CD14-positive monocyte (primary cell): ENCODE data around the gene IGF1R. TPM values are rescaled to one million over a fixed set of nuclear protein-coding genes. Genes with fewer than 3 reads are reported as not detected.
A peak's percentile ranks its signal among the peaks of the same experiment; 100 is the strongest.

Experiments
- DNase-seq, 3 donors: peaks; one replicate each; pipeline ENCODE4 v3.0.0-alpha.2; 2011 to 2022
- H2AFZ ChIP-seq: 2 replicates; pipeline ENCODE4 v1.6.0; 2012; ENCODE audit warnings: mild to moderate bottlenecking, low read depth, low read length, inconsistent platforms; ENCODE audit not compliant: insufficient read depth, poor library complexity, severe bottlenecking
- H3K27ac ChIP-seq, 2 donors: 1 replicate in 1 of 2; 2 replicates in 1 of 2; pipeline ENCODE4 v1.5.1; 2012 to 2013; ENCODE audit warnings: low read length in 2 of 2, control low read depth in 1 of 2, inconsistent platforms in 1 of 2, low read depth in 1 of 2, mild to moderate bottlenecking in 1 of 2
- H3K27me3 ChIP-seq, 2 donors: one replicate each; pipeline versions ENCODE4 v1.6.0 to v1.6.1; 2011 to 2013; ENCODE audit warnings: low read length in 2 of 2; ENCODE audit not compliant: control insufficient read depth in 2 of 2, insufficient read depth in 2 of 2
- H3K36me3 ChIP-seq, 2 donors: replicated peaks in 1 of 2; 1 replicate in 1 of 2; 2 replicates in 1 of 2; pipeline versions ENCODE4 v1.5.1 to v1.6.1; 2012 to 2013; ENCODE audit warnings: low read length in 2 of 2, control low read depth in 1 of 2, inconsistent platforms in 1 of 2, mild to moderate bottlenecking in 1 of 2; ENCODE audit not compliant: insufficient read depth in 2 of 2, control insufficient read depth in 1 of 2
- H3K4me1 ChIP-seq, 2 donors: 1 replicate in 1 of 2; 2 replicates in 1 of 2; pipeline versions ENCODE4 v1.5.1 to v1.6.1; 2012 to 2013; ENCODE audit warnings: low read length in 2 of 2, control low read depth in 1 of 2, inconsistent platforms in 1 of 2, mild to moderate bottlenecking in 1 of 2, moderate library complexity in 1 of 2; ENCODE audit not compliant: insufficient read depth in 2 of 2, control insufficient read depth in 1 of 2
- H3K4me2 ChIP-seq: replicated peaks from 2 replicates; pipeline ENCODE3; 2012; ENCODE audit warnings: low read length, moderate library complexity, mild to moderate bottlenecking; ENCODE audit not compliant: poor library complexity, severe bottlenecking; ENCODE audit errors: extremely low read depth
- H3K4me3 ChIP-seq, 3 experiments: fragments of 200-600 bp in 1 of 3; sonication (generic) in 1 of 3; replicated peaks in 1 of 3; 1 replicate in 2 of 3; 2 replicates in 1 of 3; pipeline ENCODE4 v1.5.1; 2011 to 2013; ENCODE audit warnings: low read length in 3 of 3, mild to moderate bottlenecking in 3 of 3, control low read depth in 2 of 3, low read depth in 2 of 3, inconsistent platforms in 1 of 3, moderate library complexity in 1 of 3
- H3K79me2 ChIP-seq: 2 replicates; pipeline ENCODE4 v1.6.0; 2012; ENCODE audit warnings: mild to moderate bottlenecking, control low read depth, inconsistent platforms, low read length, moderate library complexity; ENCODE audit not compliant: insufficient read depth
- H3K9ac ChIP-seq: 2 replicates; pipeline ENCODE4 v1.6.0; 2017; ENCODE audit warnings: low read length, mild to moderate bottlenecking; ENCODE audit not compliant: insufficient read depth, poor library complexity, severe bottlenecking
- H3K9me3 ChIP-seq, 2 donors: replicated peaks in 1 of 2; 1 replicate in 1 of 2; 2 replicates in 1 of 2; pipeline versions ENCODE4 v1.5.1 to v1.6.1; 2012 to 2013; ENCODE audit warnings: low read length in 2 of 2, control low read depth in 1 of 2; ENCODE audit not compliant: control insufficient read depth in 1 of 2, insufficient read depth in 1 of 2
- H4K20me1 ChIP-seq: 2 replicates; pipeline ENCODE4 v1.6.0; 2012; ENCODE audit warnings: mild to moderate bottlenecking, low read length, control low read depth, moderate library complexity; ENCODE audit not compliant: insufficient read depth
- H3K27ac Mint-ChIP-seq, 7 donors: one replicate each; pipeline ENCODE4 v1.8.0; 2020; ENCODE audit warnings: mild to moderate bottlenecking in 7 of 7, mixed read lengths in 7 of 7, moderate library complexity in 6 of 7, inconsistent platforms in 2 of 7
- H3K27me3 Mint-ChIP-seq, 3 donors: one replicate each; pipeline ENCODE4 v1.8.0; 2021 to 2022; ENCODE audit warnings: low read depth in 3 of 3, mild to moderate bottlenecking in 3 of 3, mixed read lengths in 3 of 3, moderate library complexity in 3 of 3, inconsistent platforms in 1 of 3
- H3K36me3 Mint-ChIP-seq, 2 donors: one replicate each; pipeline ENCODE4 v1.8.0; 2020; ENCODE audit warnings: mixed read lengths in 2 of 2, inconsistent platforms in 1 of 2, mild to moderate bottlenecking in 1 of 2
- H3K4me1 Mint-ChIP-seq: one replicate; pipeline ENCODE4 v1.8.0; 2020; ENCODE audit warnings: mild to moderate bottlenecking, mixed read lengths
- H3K4me3 Mint-ChIP-seq, 2 donors: one replicate each; pipeline ENCODE4 v1.8.0; 2020; ENCODE audit warnings: mild to moderate bottlenecking in 2 of 2, mixed read lengths in 2 of 2, moderate library complexity in 1 of 2
- H3K9me3 Mint-ChIP-seq, 7 donors: one replicate each; pipeline ENCODE4 v1.8.0; 2020 to 2022; ENCODE audit warnings: mixed read lengths in 7 of 7, mild to moderate bottlenecking in 6 of 7, moderate library complexity in 6 of 7, inconsistent platforms in 2 of 7
- CTCF ChIP-seq: fragments of 200-600 bp; IDR thresholded peaks from one replicate; pipeline ENCODE4 v1.8.0; 2022; ENCODE audit warnings: antibody characterized with exemption, mild to moderate bottlenecking
- WGBS: methylation state at CpG from one replicate; pipeline ENCODE4 v1.1.5; 2013; ENCODE audit warnings: missing lambda C conversion rate; ENCODE audit not compliant: insufficient coverage; 5-methylcytosine and 5-hydroxymethylcytosine counted together
- intact Hi-C, 2 donors: fragments of 100-400 bp; cut with micrococcal nuclease; formaldehyde crosslinking; loops; one replicate each; pipeline versions ENCODE4 v1.15.0 to v1.15.1; 2023
- polyA plus RNA-seq, 3 donors: library from polyadenylated mRNA; depleted of rRNA in 1 of 3; unstranded in 2 of 3; stranded (reverse) in 1 of 3; fragments of 300-500 nt in 2 of 3; fragments of >200 nt in 1 of 3; fragmentation: Illumina TruSeq in 2 of 3; gene quantifications; 1 replicate in 2 of 3; 2 replicates in 1 of 3; pipeline ENCODE4 v1.2.3, GENCODE V29; 2012 to 2021

The IGF1R gene
- polyA plus RNA-seq, 3 donors: 0.35 to 4.9 (median 0.67) TPM

DNA sequence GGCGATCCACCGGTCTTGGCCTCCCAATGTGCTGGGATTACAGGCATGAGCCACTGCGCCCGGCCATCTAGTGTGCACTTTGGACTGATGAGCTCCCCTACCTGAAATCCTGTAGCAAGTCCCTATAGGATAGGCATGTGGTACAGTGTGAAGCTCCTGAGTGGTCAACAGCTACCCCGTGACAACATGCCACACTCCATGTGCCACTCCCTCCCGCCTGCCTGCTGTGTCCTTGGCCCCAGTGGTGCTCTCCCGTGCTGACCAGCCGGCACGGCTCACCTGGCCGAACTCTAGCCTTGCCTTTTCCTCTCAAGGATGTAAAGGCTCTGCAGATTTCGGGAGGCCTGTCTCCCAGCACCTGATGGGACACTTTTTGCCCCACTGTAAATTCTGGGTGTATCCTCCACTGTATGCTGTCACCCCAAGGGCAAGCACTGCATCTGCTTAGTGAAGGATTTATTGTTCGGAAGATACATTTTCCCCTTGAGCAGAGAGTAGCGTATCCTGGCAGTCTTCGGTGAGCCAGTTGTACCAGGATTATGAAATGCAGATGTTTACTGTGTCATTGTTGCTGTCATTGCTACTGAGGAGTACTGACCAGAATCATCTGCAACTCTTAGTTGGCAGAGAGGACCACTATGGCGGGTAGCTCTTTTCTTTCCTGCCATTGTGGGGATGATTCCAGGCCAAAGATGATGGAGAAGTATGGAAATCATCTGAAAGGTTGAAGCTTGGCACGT lies 64.7 kb downstream of the IGF1R start:
- no peak for DNase-seq
- Histone ChIP-seq H3K27me3 (no peaks in the 10 kb centered on the region), H3K4me2 (no peak overlapping the region), H2AFZ (no peak overlapping the region), H3K27ac (no peak overlapping the region), H3K79me2 (peaks cover 95% of the 10 kb centered on the region), H3K9me3 (peaks cover 8 to 13% of the 10 kb centered on the region in 2 donors), H3K9ac (no peak overlapping the region), H4K20me1 (peaks cover 84% of the 10 kb centered on the region), H3K4me3 (no peak overlapping the region), H3K36me3 (peaks cover 3 to 22% of the 10 kb centered on the region in 2 donors), H3K4me1 (peaks cover under 1 to 9% of the 10 kb centered on the region in 2 donors)
- Mint-ChIP-seq H3K9me3 (peaks cover 7 to 17% (median 10%) of the 10 kb centered on the region in 7 donors), H3K4me1 (peaks cover 25% of the 10 kb centered on the region), H3K27ac (no peak overlapping the region), H3K36me3 (peaks cover 25 to 26% of the 10 kb centered on the region in 2 donors), H3K4me3 (no peak overlapping the region), H3K27me3 (peaks cover 0 to 1% (median 0%) of the 10 kb centered on the region in 3 donors)
- no peak for TF ChIP-seq CTCF
- intact Hi-C loops: no loop called here
- WGBS: 96% methylated on average over 15 of the region's 16 CpGs

DNA sequence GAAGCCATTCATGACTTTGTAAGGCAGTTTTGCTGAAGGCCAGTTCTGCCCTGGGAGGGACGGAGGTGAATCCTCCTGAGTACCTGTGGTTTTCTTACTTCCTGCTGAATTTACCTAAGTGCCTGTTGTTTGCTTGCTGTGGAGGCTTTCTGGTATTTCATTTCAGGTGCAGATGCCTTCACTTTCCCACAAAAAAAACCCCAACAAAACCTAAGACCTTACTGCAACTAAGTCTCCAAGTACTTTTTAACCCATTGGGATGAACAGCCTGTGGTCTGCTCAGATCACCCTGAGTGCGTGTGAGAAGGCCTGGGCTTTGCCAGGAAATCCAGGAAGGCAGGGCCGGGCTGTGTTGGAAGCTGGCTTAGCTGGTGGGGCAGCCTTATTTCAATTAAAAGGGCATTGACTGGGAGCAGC lies 65.3 kb downstream of the IGF1R start:
- H3K9me3 ChIP-seq: peaks cover 8 to 13% of the 10 kb centered on the region in 2 donors
- H3K4me2 ChIP-seq: no peak overlapping the region
- DNase-seq: no peak
- Mint-ChIP-seq H3K9me3 (peaks cover 7 to 17% (median 10%) of the 10 kb centered on the region in 7 donors), H3K36me3 (peaks cover 19 to 22% of the 10 kb centered on the region in 2 donors), H3K4me1 (peaks cover 30% of the 10 kb centered on the region), H3K27me3 (peaks cover 0 to 1% (median 0%) of the 10 kb centered on the region in 3 donors), H3K27ac (peak overlapping the region in 1 of 7 donors; percentile 31), H3K4me3 (no peak overlapping the region)
- H3K27me3 ChIP-seq: no peaks in the 10 kb centered on the region
- no peak overlapping the region for H3K27ac ChIP-seq
- no peak overlapping the region for H2AFZ ChIP-seq
- intact Hi-C loops: no loop called here
- 94% methylated on average over 2 of the region's 3 CpGs for WGBS
- no peak overlapping the region for H3K9ac ChIP-seq
- peaks cover 6 to 15% of the 10 kb centered on the region in 2 donors for H3K4me1 ChIP-seq
- no peak overlapping the region for H3K4me3 ChIP-seq
- peaks cover 95% of the 10 kb centered on the region for H3K79me2 ChIP-seq
- peaks cover 90% of the 10 kb centered on the region for H4K20me1 ChIP-seq
- peaks cover 2 to 16% of the 10 kb centered on the region in 2 donors for H3K36me3 ChIP-seq
- no peak for TF ChIP-seq CTCF
